ENCODE measurements around the gene GPR157. TPM values are rescaled to one million over a fixed set of nuclear protein-coding genes. Genes with fewer than 3 reads are reported as not detected.
"Not testable (repeated sequence)": the region's sequence is repeated elsewhere in the genome, so short reads cannot be mapped to it uniquely, and the experiment has no call there.

GPR157 gene
- polyA plus RNA-seq, 3 donors = 0.56 to 1.1 (median 0.72) TPM

DNA sequence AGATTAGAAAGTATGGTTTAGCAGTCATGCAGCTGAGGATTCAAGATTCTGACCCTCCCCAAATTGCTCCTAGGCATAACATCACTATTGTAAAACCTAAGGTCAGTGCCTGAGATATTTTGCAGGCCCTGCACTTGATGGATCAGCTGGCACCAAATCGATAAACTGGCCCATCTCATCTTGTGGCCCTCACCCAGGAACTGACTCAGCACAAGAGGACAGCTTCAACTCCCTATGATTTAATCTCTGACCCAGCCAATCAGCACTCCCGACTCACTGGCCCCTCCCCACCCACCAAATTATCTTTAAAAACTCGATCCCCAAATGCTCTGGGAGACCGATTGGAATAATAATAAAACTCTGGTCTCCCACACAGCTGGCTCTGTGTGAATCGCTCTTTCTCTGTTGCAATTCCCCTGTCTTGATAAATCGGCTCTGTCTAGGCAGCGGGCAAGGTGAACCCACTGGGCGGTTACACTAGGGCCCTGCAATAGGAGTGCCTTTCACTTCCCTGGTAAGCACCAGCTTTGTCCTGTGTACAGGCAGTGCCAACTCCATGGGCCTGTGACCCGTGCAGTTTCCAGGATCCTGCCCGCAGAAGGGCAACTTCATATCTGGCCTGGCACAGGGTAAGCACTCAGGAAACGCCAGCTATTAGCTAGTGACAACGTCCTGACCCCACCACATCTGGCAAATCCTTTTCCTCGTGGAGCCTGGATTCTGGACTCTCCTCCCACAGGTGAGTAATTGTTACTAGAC lies 30.8 kb downstream of the GPR157 start:
- H3K4me3 Mint-ChIP-seq = no peak overlapping the region
- TF ChIP-seq, protein P1, sequence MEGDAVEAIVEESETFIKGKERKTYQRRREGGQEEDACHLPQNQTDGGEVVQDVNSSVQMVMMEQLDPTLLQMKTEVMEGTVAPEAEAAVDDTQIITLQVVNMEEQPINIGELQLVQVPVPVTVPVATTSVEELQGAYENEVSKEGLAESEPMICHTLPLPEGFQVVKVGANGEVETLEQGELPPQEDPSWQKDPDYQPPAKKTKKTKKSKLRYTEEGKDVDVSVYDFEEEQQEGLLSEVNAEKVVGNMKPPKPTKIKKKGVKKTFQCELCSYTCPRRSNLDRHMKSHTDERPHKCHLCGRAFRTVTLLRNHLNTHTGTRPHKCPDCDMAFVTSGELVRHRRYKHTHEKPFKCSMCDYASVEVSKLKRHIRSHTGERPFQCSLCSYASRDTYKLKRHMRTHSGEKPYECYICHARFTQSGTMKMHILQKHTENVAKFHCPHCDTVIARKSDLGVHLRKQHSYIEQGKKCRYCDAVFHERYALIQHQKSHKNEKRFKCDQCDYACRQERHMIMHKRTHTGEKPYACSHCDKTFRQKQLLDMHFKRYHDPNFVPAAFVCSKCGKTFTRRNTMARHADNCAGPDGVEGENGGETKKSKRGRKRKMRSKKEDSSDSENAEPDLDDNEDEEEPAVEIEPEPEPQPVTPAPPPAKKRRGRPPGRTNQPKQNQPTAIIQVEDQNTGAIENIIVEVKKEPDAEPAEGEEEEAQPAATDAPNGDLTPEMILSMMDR (IDR thresholded peaks at IDR 0.05) = no peak
- Histone ChIP-seq H3K79me2 (ENCODE audit: insufficient read depth, low read length) (no peaks in the 10 kb centered on the region), H3K9me3 (replicated peaks in 1 of 2; ENCODE audit: control insufficient read depth in 1 of 2, insufficient read depth in 1 of 2, low read length in 2 of 2) (peaks cover 0 to 6% of the 10 kb centered on the region in 2 donors), H3K36me3 (replicated peaks in 1 of 2; ENCODE audit: control insufficient read depth in 1 of 2, insufficient read depth in 2 of 2, low read length in 2 of 2) (no peaks in the 10 kb centered on the region), H3K27ac (ENCODE audit: low read depth in 1 of 2, low read length in 2 of 2) (no peak overlapping the region), H3K4me2 (replicated peaks; ENCODE audit: extremely low read depth, low read length, poor library complexity, severe bottlenecking) (no peak overlapping the region), H3K4me3 (replicated peaks in 1 of 3; ENCODE audit: low read depth in 2 of 3, low read length in 3 of 3) (no peak overlapping the region), H2AFZ (ENCODE audit: insufficient read depth, low read depth, low read length, poor library complexity, severe bottlenecking) (no peak overlapping the region), H3K9ac (ENCODE audit: insufficient read depth, low read length, poor library complexity, severe bottlenecking) (no peak overlapping the region), H4K20me1 (ENCODE audit: insufficient read depth, low read length) (no peaks in the 10 kb centered on the region), H3K27me3 (ENCODE audit: control insufficient read depth in 2 of 2, insufficient read depth in 2 of 2, low read length in 2 of 2) (no peaks in the 10 kb centered on the region), H3K4me1 (ENCODE audit: control insufficient read depth in 1 of 2, insufficient read depth in 2 of 2, low read length in 2 of 2) (peaks cover 14% of the 10 kb centered on the region in 2 donors)
- H3K4me1 Mint-ChIP-seq = peaks cover 14% of the 10 kb centered on the region
- H3K27me3 Mint-ChIP-seq (ENCODE audit: low read depth in 3 of 3) = peaks cover 0 to 3% (median 0%) of the 10 kb centered on the region in 3 donors
- no peak for DNase-seq
- no peak overlapping the region for H3K27ac Mint-ChIP-seq
- H3K36me3 Mint-ChIP-seq = peaks cover 4 to 16% of the 10 kb centered on the region in 2 donors
- intact Hi-C loops (cut with micrococcal nuclease) = loop anchor here in 1 of 2 donors (5.0 kb wide), 1 partner anchor 36 kb away; no protein-coding TSS in a partner anchor
- H3K9me3 Mint-ChIP-seq = peaks cover 7 to 13% (median 8%) of the 10 kb centered on the region in 7 donors
- WGBS (ENCODE audit: insufficient coverage) = 85% methylated on average over 12 of the region's 13 CpGs

DNA sequence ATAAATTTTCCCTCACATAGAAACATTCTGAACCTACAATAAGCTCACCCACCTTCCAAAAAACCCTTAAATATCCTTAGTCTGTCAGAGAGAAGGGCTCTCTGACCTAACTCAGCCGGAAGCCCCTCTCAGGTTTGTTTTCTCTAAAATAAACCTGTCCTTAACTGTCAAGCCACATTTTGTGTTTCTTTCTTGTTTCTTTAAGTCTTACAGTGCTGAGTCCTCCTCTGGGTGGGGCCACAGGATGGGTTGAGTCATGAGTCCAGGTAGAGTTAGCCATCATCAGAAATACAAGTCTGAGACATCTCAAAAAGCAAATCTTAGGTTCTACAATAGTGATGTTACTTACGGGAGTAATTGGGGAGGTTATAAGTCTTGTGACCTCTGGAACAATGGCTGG lies 33.1 kb downstream of the GPR157 start:
- WGBS (ENCODE audit: insufficient coverage) = no CpG with 5 or more reads among the region's 2 CpGs
- intact Hi-C loops (cut with micrococcal nuclease) = loop anchor here in 1 of 2 donors (5.0 kb wide), 1 partner anchor 34 kb away; no protein-coding TSS in a partner anchor

DNA sequence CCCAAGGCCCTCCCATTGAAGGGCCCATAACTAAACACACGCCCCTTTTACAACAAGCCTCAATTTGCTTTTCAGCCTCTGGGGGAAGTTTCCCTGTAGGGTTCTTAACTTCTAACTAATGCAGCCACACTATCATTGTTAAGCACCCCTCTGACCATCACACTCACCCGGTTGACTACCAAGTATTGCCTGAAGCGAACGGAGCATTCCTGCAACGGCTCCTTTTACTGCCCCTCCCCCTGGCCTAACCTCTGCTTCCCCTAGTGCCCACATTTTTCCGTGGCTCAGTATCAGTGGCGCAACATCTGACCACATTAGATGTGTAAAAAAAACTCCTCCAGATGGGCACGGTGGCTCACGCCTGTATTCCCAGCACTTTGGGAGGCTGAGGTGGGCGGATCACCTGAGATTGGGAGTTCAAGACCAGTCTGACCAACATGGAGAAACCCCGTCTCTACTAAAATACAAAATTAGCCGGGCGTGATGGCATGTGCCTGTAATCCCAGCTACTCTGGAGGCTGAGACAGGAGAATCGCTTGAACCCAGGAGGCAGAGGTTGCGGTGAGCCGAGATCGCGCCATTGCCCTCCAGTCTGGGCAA lies 34.8 kb downstream of the GPR157 start:
- H3K27me3 ChIP-seq (ENCODE audit: control insufficient read depth in 2 of 2, insufficient read depth in 2 of 2, low read length in 2 of 2); H3K9me3 ChIP-seq (replicated peaks in 1 of 2; ENCODE audit: control insufficient read depth in 1 of 2, insufficient read depth in 1 of 2, low read length in 2 of 2); H3K4me3 Mint-ChIP-seq; H3K36me3 Mint-ChIP-seq; H3K36me3 ChIP-seq (replicated peaks in 1 of 2; ENCODE audit: control insufficient read depth in 1 of 2, insufficient read depth in 2 of 2, low read length in 2 of 2); intact Hi-C loops (cut with micrococcal nuclease); H3K27ac Mint-ChIP-seq; H3K27ac ChIP-seq (ENCODE audit: low read depth in 1 of 2, low read length in 2 of 2); H3K79me2 ChIP-seq (ENCODE audit: insufficient read depth, low read length); H4K20me1 ChIP-seq (ENCODE audit: insufficient read depth, low read length); H2AFZ ChIP-seq (ENCODE audit: insufficient read depth, low read depth, low read length, poor library complexity, severe bottlenecking); H3K27me3 Mint-ChIP-seq (ENCODE audit: low read depth in 3 of 3); H3K9ac ChIP-seq (ENCODE audit: insufficient read depth, low read length, poor library complexity, severe bottlenecking): not testable (repeated sequence)
- peak overlapping the region; percentile 51 for H3K4me2 ChIP-seq (replicated peaks; ENCODE audit: extremely low read depth, low read length, poor library complexity, severe bottlenecking)
- H3K4me1 Mint-ChIP-seq = peaks cover 15% of the 10 kb centered on the region
- peaks cover 7 to 13% (median 8%) of the 10 kb centered on the region in 7 donors for H3K9me3 Mint-ChIP-seq
- WGBS (ENCODE audit: insufficient coverage) = 17% methylated on average over 7 of the region's 18 CpGs
- H3K4me1 ChIP-seq (ENCODE audit: control insufficient read depth in 1 of 2, insufficient read depth in 2 of 2, low read length in 2 of 2) = peaks cover 24 to 27% of the 10 kb centered on the region in 2 donors
- DNase-seq = peak in 2 of 3 donors; percentile 28 to 41
- H3K4me3 ChIP-seq (replicated peaks in 1 of 3; ENCODE audit: low read depth in 2 of 3, low read length in 3 of 3) = peak overlapping the region in 1 of 3 experiments; percentile 49

More for the DNA sequence above, 33.1 kb downstream of the GPR157 start:
- no peak overlapping the region for H3K4me3 ChIP-seq (replicated peaks in 1 of 3; ENCODE audit: low read depth in 2 of 3, low read length in 3 of 3)
- no peaks in the 10 kb centered on the region for H3K79me2 ChIP-seq (ENCODE audit: insufficient read depth, low read length)
- H3K4me1 ChIP-seq (ENCODE audit: control insufficient read depth in 1 of 2, insufficient read depth in 2 of 2, low read length in 2 of 2) = peaks cover 24 to 27% of the 10 kb centered on the region in 2 donors
- no peaks in the 10 kb centered on the region for H4K20me1 ChIP-seq (ENCODE audit: insufficient read depth, low read length)
- DNase-seq = no peak
- H3K4me1 Mint-ChIP-seq = peaks cover 12% of the 10 kb centered on the region
- no peak overlapping the region for H3K4me2 ChIP-seq (replicated peaks; ENCODE audit: extremely low read depth, low read length, poor library complexity, severe bottlenecking)
- TF ChIP-seq, protein P1 (IDR thresholded peaks at IDR 0.05) = no peak
- H3K27ac ChIP-seq (ENCODE audit: low read depth in 1 of 2, low read length in 2 of 2) = no peak overlapping the region
- H3K9ac ChIP-seq (ENCODE audit: insufficient read depth, low read length, poor library complexity, severe bottlenecking) = no peak overlapping the region
- no peaks in the 10 kb centered on the region for H3K27me3 ChIP-seq (ENCODE audit: control insufficient read depth in 2 of 2, insufficient read depth in 2 of 2, low read length in 2 of 2)
- H3K27ac Mint-ChIP-seq = no peak overlapping the region
- H3K36me3 Mint-ChIP-seq = peaks cover 0 to 7% of the 10 kb centered on the region in 2 donors
- no peaks in the 10 kb centered on the region for H3K36me3 ChIP-seq (replicated peaks in 1 of 2; ENCODE audit: control insufficient read depth in 1 of 2, insufficient read depth in 2 of 2, low read length in 2 of 2)
- H3K9me3 Mint-ChIP-seq = peaks cover 7 to 13% (median 8%) of the 10 kb centered on the region in 7 donors
- H3K4me3 Mint-ChIP-seq = no peak overlapping the region
- H3K27me3 Mint-ChIP-seq (ENCODE audit: low read depth in 3 of 3) = peaks cover 0 to 3% (median 0%) of the 10 kb centered on the region in 3 donors
- H3K9me3 ChIP-seq (replicated peaks in 1 of 2; ENCODE audit: control insufficient read depth in 1 of 2, insufficient read depth in 1 of 2, low read length in 2 of 2) = peaks cover 0 to 6% of the 10 kb centered on the region in 2 donors
- H2AFZ ChIP-seq (ENCODE audit: insufficient read depth, low read depth, low read length, poor library complexity, severe bottlenecking) = no peak overlapping the region
